Uterus (tissue), 4 donors: ENCODE measurements around the gene ADPRHL1. TPM values are rescaled to one million over a fixed set of nuclear protein-coding genes. Genes with fewer than 3 reads are reported as not detected.

Experiments
- DNase-seq, 2 donors: peaks; one replicate each; pipeline ENCODE4 v3.0.0-alpha.2; 2019 to 2020
- H3K27ac ChIP-seq, 2 donors: fragments of 200-600 bp; sonication (generic); 1 replicate in 1 of 2; 2 replicates in 1 of 2; pipeline ENCODE4 v1.5.1; 2016 to 2018
- H3K27me3 ChIP-seq, 2 donors: fragments of 200-600 bp; sonication (generic); one replicate each; pipeline ENCODE4 v1.5.1; 2018 to 2019; ENCODE audit warnings: control low read depth in 1 of 2
- H3K36me3 ChIP-seq, 2 donors: fragments of 200-600 bp; sonication (generic); one replicate each; pipeline ENCODE4 v1.5.1; 2019; ENCODE audit warnings: control low read depth in 1 of 2
- H3K4me1 ChIP-seq, 2 donors: fragments of 200-600 bp; sonication (generic); one replicate each; pipeline ENCODE4 v1.5.1; 2018 to 2019; ENCODE audit warnings: control low read depth in 1 of 2
- H3K4me3 ChIP-seq, 2 donors: fragments of 200-600 bp; sonication (generic); 1 replicate in 1 of 2; 2 replicates in 1 of 2; pipeline ENCODE4 v1.5.1; 2018 to 2019; ENCODE audit warnings: mild to moderate bottlenecking in 1 of 2
- H3K9me3 ChIP-seq, 2 donors: fragments of 200-600 bp; sonication (generic); one replicate each; pipeline ENCODE4 v1.5.1; 2019; ENCODE audit warnings: control low read depth in 1 of 2
- POLR2A ChIP-seq, 2 donors: fragments of 450-650 bp; IDR thresholded peaks; one replicate each; pipeline ENCODE4 v1.6.1; 2016; ENCODE audit warnings: antibody characterized with exemption in 2 of 2, mild to moderate bottlenecking in 1 of 2, moderate library complexity in 1 of 2
- intact Hi-C: fragments of 100-400 bp; cut with DNase I; formaldehyde crosslinking; loops from one replicate; pipeline ENCODE4 v1.15.1; 2023; ENCODE audit warnings: low total_unique reads
- total RNA-seq, 4 donors: library from RNA; depleted of rRNA in 3 of 4; stranded (reverse); fragments of >200 nt in 3 of 4; gene quantifications; one replicate each; pipeline versions ENCODE4 v1.1.0 to v1.2.4, GENCODE V29; 2014 to 2023
- TF ChIP-seq, protein P1 (sequence below), 4 experiments: fragments of 200-600 bp in 2 of 4; fragments of 450-650 bp in 2 of 4; sonication (generic) in 2 of 4; IDR thresholded peaks; one replicate each; pipeline ENCODE4 v1.5.1; 2016 to 2019; ENCODE audit warnings: antibody characterized with exemption in 4 of 4, mild to moderate bottlenecking in 2 of 4, moderate library complexity in 1 of 4
- donor health status: DM: yes; HTN: yes; CAD: no.

ADPRHL1 gene
- total RNA-seq, 4 donors from 2014 or later, result 1.6 to 3.3 TPM; not detected in 2

DNA sequence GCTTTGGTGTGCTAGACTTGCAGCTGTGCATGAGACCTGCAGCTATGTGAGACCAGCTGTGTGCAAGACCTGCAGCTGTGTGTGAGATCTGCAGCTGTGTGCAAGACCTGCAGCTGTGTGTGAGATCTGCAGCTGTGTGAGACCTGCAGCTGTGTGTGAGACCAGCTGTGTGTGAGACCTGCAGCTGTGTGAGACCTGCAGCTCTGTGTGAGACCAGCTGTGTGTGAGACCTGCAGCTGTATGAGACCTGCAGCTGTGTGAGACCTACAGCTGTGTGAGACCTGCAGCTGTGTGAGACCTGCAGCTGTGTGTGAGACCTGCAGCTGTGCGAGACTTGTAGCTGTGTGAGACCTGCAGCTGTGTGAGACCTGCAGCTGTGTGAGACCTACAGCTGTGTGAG, 43.9 kb upstream of the ADPRHL1 start:
- TF ChIP-seq POLR2A (IDR thresholded peaks at IDR 0.05), result no peak
- TF ChIP-seq, protein P1, sequence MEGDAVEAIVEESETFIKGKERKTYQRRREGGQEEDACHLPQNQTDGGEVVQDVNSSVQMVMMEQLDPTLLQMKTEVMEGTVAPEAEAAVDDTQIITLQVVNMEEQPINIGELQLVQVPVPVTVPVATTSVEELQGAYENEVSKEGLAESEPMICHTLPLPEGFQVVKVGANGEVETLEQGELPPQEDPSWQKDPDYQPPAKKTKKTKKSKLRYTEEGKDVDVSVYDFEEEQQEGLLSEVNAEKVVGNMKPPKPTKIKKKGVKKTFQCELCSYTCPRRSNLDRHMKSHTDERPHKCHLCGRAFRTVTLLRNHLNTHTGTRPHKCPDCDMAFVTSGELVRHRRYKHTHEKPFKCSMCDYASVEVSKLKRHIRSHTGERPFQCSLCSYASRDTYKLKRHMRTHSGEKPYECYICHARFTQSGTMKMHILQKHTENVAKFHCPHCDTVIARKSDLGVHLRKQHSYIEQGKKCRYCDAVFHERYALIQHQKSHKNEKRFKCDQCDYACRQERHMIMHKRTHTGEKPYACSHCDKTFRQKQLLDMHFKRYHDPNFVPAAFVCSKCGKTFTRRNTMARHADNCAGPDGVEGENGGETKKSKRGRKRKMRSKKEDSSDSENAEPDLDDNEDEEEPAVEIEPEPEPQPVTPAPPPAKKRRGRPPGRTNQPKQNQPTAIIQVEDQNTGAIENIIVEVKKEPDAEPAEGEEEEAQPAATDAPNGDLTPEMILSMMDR (IDR thresholded peaks at IDR 0.05), result no peak
- DNase-seq, result no peak
- Histone ChIP-seq H3K27ac (no peak overlapping the region), H3K36me3 (no peaks in the 10 kb centered on the region), H3K4me1 (peaks cover 0 to 11% of the 10 kb centered on the region in 2 donors), H3K4me3 (no peak overlapping the region), H3K9me3 (no peaks in the 10 kb centered on the region), H3K27me3 (no peaks in the 10 kb centered on the region)
- intact Hi-C loops, result no loop called here

DNA sequence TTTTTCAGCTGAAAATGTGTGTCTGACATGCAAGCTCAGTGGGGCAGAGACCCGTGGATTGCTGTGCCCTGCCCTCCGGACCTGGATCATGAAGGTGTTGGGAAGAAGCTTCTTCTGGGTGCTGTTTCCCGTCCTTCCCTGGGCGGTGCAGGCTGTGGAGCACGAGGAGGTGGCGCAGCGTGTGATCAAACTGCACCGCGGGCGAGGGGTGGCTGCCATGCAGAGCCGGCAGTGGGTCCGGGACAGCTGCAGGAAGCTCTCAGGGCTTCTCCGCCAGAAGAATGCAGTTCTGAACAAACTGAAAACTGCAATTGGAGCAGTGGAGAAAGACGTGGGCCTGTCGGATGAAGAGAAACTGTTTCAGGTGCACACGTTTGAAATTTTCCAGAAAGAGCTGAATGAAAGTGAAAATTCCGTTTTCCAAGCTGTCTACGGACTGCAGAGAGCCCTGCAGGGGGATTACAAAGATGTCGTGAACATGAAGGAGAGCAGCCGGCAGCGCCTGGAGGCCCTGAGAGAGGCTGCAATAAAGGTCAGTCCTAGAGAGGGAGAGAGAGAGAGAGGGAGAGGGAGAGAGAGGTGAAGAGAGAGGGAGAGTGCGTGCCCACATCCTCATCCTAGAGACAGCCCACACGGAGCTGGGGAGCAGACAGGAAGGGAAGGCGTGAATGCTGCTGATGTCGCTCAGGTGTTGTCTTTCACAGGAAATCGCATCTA, 42.4 kb upstream of the ADPRHL1 start:
- no peak overlapping the region for H3K4me3 ChIP-seq
- peaks cover 0 to 11% of the 10 kb centered on the region in 2 donors for H3K4me1 ChIP-seq
- intact Hi-C loops, result no loop called here
- H3K36me3 ChIP-seq, result no peaks in the 10 kb centered on the region
- no peak for TF ChIP-seq POLR2A (IDR thresholded peaks at IDR 0.05)
- TF ChIP-seq, protein P1 (IDR thresholded peaks at IDR 0.05), result no peak
- no peaks in the 10 kb centered on the region for H3K9me3 ChIP-seq
- H3K27me3 ChIP-seq, result no peaks in the 10 kb centered on the region
- peak overlapping the region; percentile 11 to 12 for H3K27ac ChIP-seq
- DNase-seq, result no peak

DNA sequence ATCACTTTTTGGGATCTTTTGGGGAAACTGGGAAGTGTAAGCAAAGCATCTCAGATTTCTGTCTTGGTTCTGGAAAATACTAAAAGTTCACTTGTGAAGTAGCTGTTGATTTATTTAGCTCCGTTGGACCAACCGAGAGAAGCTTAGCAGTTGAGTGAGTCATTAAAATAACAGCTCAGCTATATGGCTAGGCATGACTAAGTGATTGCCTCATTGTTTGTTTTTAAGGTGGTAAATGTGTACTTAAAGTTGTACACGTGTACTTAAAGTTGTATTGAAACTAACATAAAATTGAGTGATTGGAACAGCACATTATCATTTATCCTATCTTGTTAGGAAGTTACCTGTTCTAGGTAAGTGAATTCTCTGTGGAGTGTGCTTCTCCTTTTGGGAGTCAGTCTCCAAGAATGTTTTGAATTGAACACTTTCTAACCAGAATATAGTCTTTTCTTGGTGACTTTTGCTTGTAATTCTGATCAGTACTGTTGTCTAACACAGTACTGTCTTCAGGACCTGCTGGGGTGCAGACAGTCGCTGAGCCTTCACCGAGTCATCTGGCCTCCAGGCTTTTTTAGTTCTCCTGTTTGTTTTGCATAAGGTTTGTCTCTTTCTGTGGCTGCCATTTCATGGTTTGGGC, 40.1 kb upstream of the ADPRHL1 start:
- H3K27ac ChIP-seq, result peak overlapping the region; percentile 49 to 88

DNA sequence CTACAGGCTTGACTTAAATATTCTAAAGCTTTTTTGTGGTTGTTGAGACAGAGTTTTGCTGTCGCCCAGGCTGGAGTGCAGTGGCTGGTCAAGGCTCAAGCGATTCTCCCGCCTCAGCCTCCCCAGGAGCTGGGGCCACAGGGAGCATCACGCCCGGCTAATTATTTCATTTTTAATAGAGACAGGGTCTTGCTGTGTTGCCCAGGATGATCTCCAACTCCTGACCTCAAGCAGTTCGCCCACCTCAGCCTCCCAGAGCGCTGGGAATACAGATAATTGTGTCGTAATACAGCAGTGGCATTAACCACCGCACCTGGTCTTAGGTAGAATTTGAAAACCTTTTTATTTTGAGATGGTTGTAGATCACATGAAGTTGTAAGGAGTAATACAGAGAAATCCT, 38.7 kb upstream of the ADPRHL1 start:
- DNase-seq, result no peak
- Histone ChIP-seq H3K4me3 (peak overlapping the region; percentile 81 to 87), H3K9me3 (no peaks in the 10 kb centered on the region), H3K36me3 (no peaks in the 10 kb centered on the region), H3K27me3 (no peaks in the 10 kb centered on the region), H3K4me1 (peaks cover 4 to 11% of the 10 kb centered on the region in 2 donors), H3K27ac (peak overlapping the region; percentile 88 to 95)
- TF ChIP-seq, protein P1 (IDR thresholded peaks at IDR 0.05), result no peak
- no peak for TF ChIP-seq POLR2A (IDR thresholded peaks at IDR 0.05)
- intact Hi-C loops, result no loop called here

More for the DNA sequence above, 40.1 kb upstream of the ADPRHL1 start:
- Histone ChIP-seq H3K4me3 (no peak overlapping the region), H3K27me3 (no peaks in the 10 kb centered on the region), H3K4me1 (peaks cover 3 to 11% of the 10 kb centered on the region in 2 donors), H3K9me3 (no peaks in the 10 kb centered on the region), H3K36me3 (no peaks in the 10 kb centered on the region)
- intact Hi-C loops, result no loop called here
- no peak for DNase-seq
- TF ChIP-seq, protein P1 (IDR thresholded peaks at IDR 0.05), result no peak
- no peak for TF ChIP-seq POLR2A (IDR thresholded peaks at IDR 0.05)

DNA sequence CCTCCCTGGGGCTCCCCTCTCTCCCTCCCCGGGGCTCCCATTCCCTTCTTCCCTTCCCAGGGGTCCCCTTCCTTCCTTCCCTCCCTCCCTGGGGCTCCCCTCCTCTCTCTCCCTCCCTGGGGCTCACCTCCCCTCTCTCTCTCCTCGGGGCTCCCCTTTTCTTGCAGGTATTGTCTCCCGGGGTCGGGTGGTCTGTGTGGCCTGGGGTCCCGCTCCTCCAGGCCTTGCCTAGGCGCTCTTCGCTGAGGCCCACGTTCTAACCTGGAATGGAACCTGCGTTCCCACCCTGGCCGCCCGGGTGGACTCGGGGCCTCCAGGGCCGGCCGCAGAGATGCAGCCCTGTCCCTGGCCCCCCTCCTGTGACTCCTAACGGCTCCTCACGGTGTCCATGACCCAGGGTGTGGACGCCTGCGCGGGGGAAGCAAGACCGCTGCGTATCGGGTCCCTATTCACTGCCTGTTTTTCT, 38.2 kb upstream of the ADPRHL1 start:
- DNase-seq, result peak in 1 of 2 donors; percentile 42
- TF ChIP-seq, protein P1 (IDR thresholded peaks at IDR 0.05), result no peak
- TF ChIP-seq POLR2A (IDR thresholded peaks at IDR 0.05), result no peak
- no peaks in the 10 kb centered on the region for H3K36me3 ChIP-seq
- intact Hi-C loops, result no loop called here
- peaks cover 4 to 11% of the 10 kb centered on the region in 2 donors for H3K4me1 ChIP-seq
- H3K4me3 ChIP-seq, result peak overlapping the region; percentile 81 to 87
- no peaks in the 10 kb centered on the region for H3K27me3 ChIP-seq
- H3K27ac ChIP-seq, result peak overlapping the region; percentile 88 to 95
- H3K9me3 ChIP-seq, result no peaks in the 10 kb centered on the region
